GM12801 (cell line): ENCODE data around the gene WDR7.

Experiments
- CTCF ChIP-seq: IDR thresholded peaks from one replicate; pipeline ENCODE4 v1.5.1; 2011; ENCODE audit warnings: control low read depth; ENCODE audit not compliant: insufficient read length; ENCODE audit errors: extremely low read depth

WDR7 gene

GRCh38 chr18:56997200-56997599 is 346.0 kb downstream of the WDR7 start:
- TF ChIP-seq CTCF: no peak

GRCh38 chr18:56999823-57000222 is 348.7 kb downstream of the WDR7 start:
- no peak for TF ChIP-seq CTCF

GRCh38 chr18:57002627-57003026 is 351.5 kb downstream of the WDR7 start:
- no peak for TF ChIP-seq CTCF

GRCh38 chr18:57003342-57003741 is 352.2 kb downstream of the WDR7 start:
- TF ChIP-seq CTCF: no peak

GRCh38 chr18:57004366-57005121 is 353.4 kb downstream of the WDR7 start:
- TF ChIP-seq CTCF: no peak

GRCh38 chr18:57008001-57008686 is 357.0 kb downstream of the WDR7 start:
- TF ChIP-seq CTCF: no peak

- TF ChIP-seq CTCF: no peak
These were observed 358.7 kb downstream of the WDR7 start for GRCh38 chr18:57009844-57010243.
